ENCODE results near the gene TBC1D25.
"Not testable (repeated sequence)": the region's sequence is repeated elsewhere in the genome, so short reads cannot be mapped to it uniquely, and the experiment has no call there.

Gene TBC1D25

GRCh38 chrX:48515842-48516241 lies 23.7 kb upstream of the TBC1D25 start:
- DNase-seq (ENCODE audit: low read depth), result no peak

DNA sequence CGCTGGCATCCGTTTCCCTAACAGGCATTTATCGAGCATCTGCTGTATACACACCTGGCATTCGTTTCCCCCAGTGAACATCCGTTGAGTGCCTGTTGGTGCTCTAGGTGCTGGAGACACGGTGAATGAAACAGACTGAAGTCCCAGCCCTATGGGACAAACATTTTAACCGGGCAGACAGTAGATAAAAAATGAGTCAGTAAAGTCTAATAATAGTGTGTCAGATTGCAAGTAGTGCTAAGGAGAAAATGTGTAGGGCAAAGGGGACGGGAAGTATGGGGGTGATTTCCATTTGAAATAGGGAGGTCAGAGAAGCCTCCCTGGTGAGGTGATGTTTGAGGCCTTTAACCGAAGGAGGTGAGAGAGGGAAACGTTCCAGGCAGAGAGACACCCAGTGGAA lies 23.2 kb upstream of the TBC1D25 start:
- no peak for DNase-seq (ENCODE audit: low read depth)

GRCh38 chrX:48516987-48517386 lies 22.5 kb upstream of the TBC1D25 start:
- DNase-seq (ENCODE audit: low read depth), result no peak

DNA sequence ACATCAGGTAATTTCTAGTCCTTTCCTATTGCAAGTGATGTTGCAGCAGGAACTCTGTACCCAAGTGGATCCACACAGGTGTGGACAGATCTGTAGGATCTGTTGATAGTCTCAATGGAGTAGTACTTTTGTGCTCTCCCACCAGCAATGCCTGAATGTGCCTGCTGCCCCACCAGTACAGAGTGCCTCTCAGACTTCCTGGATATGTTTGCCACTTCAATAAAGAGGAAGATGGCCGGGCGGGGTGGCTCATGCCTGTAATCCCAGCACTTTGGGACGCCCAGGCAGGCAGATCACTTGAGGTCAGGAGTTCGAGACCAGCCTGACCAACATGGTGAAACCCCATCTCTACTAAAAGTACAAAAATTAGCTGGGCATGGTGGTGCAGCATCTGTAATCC lies 20.0 kb upstream of the TBC1D25 start:
- DNase-seq (ENCODE audit: low read depth), result not testable (repeated sequence)

DNA sequence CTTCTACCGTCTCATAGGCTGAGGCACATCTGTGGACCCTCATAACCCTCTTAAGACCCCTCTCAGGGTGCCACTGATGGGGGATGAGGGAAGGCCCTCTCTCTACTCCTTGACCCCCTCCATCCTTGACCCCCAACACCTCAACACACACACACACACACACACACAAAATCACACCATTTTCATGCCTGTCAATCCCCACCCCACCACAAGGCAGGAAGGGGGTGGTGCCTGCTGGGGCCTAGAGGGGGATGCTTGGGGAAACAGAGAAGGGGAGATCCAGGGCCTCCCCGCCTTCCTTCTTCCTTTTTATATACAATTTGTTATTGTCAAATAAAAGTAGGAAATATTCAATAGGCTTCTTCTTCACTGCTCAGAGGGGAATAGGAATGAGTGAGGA lies 19.1 kb upstream of the TBC1D25 start:
- DNase-seq (ENCODE audit: low read depth), result no peak

DNA sequence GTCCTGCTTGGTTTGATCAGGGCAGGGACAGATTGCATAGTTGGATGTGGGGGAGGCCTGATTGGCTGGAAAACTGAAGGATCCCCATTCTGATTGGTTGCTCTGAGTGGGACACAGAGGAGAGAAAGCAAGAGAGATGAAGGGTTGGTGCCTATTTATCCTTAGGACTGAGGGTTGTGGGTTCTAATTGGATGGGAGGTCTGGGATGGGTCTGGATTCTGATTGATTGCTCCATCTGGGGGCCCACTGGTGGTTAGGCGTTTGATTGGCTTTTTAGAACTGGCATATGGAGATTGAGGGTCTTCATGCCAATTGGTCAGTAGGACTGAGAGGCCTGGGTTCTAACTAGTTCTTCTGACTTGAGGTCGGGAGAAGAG lies 18.6 kb upstream of the TBC1D25 start:
- no peak for DNase-seq (ENCODE audit: low read depth)

DNA sequence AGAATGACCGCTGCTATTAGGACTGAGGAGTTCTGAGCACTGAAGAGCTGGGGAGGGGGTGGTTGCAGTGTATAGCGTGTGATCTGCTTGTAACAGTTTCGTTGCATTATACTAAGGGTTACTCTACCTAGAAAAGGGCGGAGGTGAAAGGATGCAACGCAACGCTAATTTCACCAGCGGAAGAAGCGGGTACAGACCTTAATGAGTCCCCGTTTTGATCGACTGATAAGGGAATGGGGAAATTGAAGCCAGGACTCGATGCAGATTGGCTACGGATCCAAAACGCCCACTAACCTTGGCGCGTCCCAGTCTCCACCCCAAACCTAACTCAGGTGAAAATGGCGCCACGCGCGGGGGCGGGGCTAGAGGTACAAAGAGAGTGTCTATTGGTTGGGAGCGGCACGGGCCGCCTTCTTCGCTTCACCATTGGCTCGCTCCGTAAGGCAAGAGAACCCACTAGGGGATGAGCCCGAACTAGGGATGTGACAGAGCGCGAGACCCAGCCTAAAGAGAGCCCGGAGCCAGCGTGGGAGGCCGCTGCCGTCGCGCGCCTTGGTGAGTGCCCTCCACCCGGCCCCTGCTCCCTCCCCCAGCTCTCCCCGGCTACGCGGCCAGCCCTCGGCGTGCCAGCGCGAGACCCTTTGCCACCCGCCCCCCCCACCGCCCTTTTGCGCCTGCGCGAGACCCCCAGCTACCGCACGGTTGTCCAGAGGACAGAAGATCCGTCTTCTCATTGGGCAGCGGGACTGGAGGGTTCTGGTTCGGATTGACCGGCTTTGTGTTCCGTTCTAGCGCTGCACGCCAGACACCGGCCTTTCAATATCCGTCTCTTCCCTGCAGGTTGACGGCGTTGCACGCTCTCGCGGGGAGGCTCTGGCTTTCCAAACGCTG lies 17.9 kb upstream of the TBC1D25 start, which contains the start of gene EBP:
TSS of gene EBP (plus strand) at position 456 of the 891 bp plus-strand sequence. CDS start 1,964 bp downstream, outside the sequence.
- DNase-seq (ENCODE audit: low read depth), result peak; percentile 88

DNA sequence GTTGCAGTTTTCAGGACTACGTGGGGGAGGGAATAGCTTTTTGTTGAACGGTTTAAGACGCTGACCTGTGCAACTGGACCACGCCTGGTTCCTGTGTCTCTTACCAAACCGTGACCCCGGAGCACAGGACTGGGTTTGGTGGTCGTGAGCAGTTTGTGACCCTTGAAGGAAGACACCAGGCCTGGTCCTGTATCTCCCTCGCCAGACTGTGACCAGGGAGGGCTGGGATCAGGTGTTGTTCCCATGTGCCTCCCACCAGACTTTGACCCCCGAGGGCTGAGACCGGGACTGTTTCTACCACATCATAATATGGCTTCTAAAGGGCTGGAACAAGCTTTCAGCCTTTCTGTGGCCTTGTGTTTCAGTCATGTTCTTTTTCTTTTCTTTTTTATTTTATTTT lies 17.2 kb upstream of the TBC1D25 start:
- no peak for DNase-seq (ENCODE audit: low read depth)

- no peak for DNase-seq (ENCODE audit: low read depth)
Measured at GRCh38 chrX:48523682-48524081, 15.8 kb upstream of the TBC1D25 start.

DNA sequence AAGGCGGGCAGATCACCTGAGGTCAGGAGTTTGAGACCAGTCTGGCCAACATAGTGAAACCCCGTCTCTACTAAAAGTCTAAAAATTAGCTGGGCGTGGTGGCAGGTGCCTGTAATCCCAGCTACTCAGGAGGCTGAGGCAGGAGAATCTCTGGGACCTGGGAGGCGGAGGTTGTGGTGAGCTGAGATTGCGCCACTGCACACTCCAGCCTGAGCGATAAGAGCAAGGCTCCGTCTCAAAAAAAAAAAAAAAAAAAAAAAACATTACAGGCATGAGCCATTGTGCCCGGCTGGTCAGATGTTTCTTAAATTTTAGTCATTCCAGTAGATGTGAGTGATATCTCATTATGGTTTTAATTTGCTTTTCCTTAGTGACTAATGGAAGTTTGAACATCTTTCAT lies 13.7 kb upstream of the TBC1D25 start:
- not testable (repeated sequence) for DNase-seq (ENCODE audit: low read depth)

DNA sequence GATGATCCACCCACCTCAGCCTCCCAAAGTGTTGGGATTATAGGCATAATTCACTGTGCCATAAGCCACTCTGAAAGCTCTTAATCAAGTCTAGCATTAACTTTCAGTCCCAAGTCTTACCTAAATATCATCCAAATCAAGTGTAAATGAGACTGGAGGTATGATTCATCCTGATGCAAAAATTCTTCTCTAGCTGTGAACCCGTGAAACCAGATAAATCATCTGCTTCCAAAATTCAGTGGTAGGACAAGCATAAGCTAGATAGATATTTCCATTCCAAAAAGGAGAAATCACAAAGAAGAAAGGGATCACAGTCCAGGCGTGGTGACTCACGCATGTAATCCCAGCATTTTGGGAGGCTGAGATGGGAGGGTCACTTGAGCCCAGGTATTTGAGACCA lies 8.8 kb upstream of the TBC1D25 start:
- no peak for DNase-seq (ENCODE audit: low read depth)

DNA sequence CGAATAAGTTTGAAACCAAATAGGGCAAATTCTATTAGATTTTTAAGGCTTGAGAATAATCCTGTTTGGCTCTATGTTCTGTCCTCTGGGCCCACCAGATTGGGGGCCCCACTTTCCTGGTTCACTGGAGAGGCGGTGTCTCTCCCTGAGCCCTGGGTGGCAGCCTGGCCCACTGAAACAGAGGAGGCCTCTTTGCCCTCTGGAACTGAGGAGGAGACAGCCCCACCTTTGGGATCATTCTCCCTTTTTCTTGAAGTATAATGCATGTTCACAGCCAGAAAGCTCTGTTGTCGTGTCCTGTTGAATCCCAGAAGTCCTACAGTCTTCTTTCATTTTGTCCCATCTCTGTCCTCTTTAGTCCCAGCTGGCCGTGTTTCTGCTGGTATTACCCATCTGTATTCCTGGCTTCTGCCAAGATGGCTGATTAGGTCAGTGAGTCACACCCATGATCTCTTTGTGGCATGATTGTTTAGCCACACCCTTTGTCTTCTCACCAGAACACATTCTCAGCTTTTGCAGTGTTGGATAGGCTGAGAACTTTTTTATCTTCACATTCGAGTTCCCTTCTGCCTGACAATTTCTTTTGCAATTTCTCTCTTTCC lies 8.1 kb upstream of the TBC1D25 start:
- no peak for DNase-seq (ENCODE audit: low read depth)

GRCh38 chrX:48532161-48532560 lies 7.4 kb upstream of the TBC1D25 start:
- DNase-seq (ENCODE audit: low read depth), result no peak

- no peak for DNase-seq (ENCODE audit: low read depth)
Measured at GRCh38 chrX:48533165-48533564, 6.3 kb upstream of the TBC1D25 start.

- DNase-seq (ENCODE audit: low read depth), result no peak
Measured at GRCh38 chrX:48538641-48539344, 721 bp upstream of the TBC1D25 start.

DNA sequence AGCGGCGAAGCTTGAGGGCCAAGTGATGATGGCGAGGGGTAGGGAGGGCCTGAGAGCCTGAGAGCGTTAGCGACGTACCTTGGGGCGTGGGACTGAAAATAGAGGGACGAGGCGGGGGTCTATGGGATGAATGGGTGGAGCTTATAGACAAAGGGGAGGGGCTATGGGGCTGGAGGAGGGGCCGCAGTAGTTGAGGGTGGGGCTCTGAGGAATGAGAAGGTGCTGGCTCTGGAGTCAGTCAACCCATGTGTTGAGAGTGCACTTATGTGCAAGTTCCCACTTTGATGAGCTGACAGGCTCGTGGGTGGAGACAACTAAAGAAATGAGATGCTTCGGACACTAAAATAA lies 488 bp downstream of the TBC1D25 start:
- peak; percentile 31 for DNase-seq (ENCODE audit: low read depth)

GRCh38 chrX:48540480-48540879 lies 966 bp downstream of the TBC1D25 start:
- DNase-seq (ENCODE audit: low read depth), result no peak

- DNase-seq (ENCODE audit: low read depth), result no peak
Measured at GRCh38 chrX:48541140-48541814, 1.8 kb downstream of the TBC1D25 start.

GRCh38 chrX:48548871-48549270 lies 9.4 kb downstream of the TBC1D25 start:
- no peak for DNase-seq (ENCODE audit: low read depth)

GRCh38 chrX:48555731-48556325 lies 16.3 kb downstream of the TBC1D25 start:
- not testable (repeated sequence) for DNase-seq (ENCODE audit: low read depth)

GRCh38 chrX:48558271-48558670 lies 18.8 kb downstream of the TBC1D25 start:
- DNase-seq (ENCODE audit: low read depth), result no peak

DNA sequence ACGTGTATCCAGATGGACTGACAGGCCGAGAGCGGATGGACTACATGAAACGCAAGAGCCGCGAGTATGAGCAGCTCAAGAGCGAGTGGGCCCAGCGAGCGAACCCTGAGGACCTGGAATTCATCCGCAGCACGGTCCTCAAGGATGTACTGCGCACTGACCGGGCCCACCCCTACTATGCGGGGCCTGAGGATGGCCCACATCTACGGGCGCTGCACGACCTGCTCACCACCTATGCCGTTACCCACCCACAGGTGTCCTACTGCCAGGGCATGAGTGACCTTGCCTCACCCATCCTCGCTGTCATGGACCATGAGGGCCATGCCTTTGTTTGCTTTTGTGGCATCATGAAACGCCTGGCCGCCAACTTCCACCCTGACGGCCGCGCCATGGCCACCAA lies 20.1 kb downstream of the TBC1D25 start:
- DNase-seq (ENCODE audit: low read depth), result no peak

Measured in stimulated activated CD8-positive, alpha-beta memory T cell treated with anti-CD3 and anti-CD28 coated beads, Interleukin-12 subunit alpha, Interleukin-12 subunit beta, amount 100 ng/mL, for 1 hour (primary cell).